ENCODE results near the gene TNS1. TPM values are rescaled to one million over a fixed set of nuclear protein-coding genes. Genes with fewer than 3 reads are reported as not detected.

TNS1 gene
- total RNA-seq, 2 donors from 2014 or later: 168 to 174 TPM

- WGBS, 2 donors: 24 to 25% methylated on average over 7 of the region's 7 CpGs
- TF ChIP-seq CTCF (IDR thresholded peaks at IDR 0.05) (no peak), POLR2A (IDR thresholded peaks at IDR 0.05) (no peak)
- Histone ChIP-seq H3K4me1 (peaks cover 33% of the 10 kb centered on the region), H3K36me3 (replicated peaks in 1 of 2; ENCODE audit: insufficient read depth in 1 of 2, low read depth in 2 of 2) (no peaks in the 10 kb centered on the region), H3K9me3 (no peaks in the 10 kb centered on the region), H3K27ac (peak overlapping the region; percentile 59 to 82 (median 66)), H3K4me3 (no peak overlapping the region), H3K27me3 (no peaks in the 10 kb centered on the region)
- intact Hi-C loops (cut with DNase I): no loop called here
- peak; percentile 88 for ATAC-seq
- DNase-seq: peak; percentile 72 to 83 (median 81)
Observed at GRCh38 chr2:218017211-218018053, 14.6 kb upstream of the TNS1 start.

DNA sequence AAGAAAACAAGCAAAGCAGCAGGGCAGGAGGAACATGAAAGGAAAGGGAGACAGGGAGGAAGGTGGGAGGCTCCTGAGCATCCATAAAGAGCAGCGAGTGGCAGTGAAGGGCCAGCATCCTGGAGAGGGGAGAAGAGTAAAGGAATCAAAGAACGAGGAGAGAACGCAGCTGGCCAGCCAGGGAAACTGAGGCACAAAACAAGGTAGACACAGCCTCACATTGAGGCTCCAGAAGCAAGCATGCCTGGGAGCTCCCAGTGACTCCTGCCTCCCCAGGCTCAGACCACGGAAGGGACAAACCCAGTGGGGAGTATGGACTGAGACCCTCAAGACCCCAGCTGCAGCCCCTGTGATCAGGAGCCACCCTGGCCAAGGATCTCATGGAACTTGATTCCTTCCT lies 14.0 kb upstream of the TNS1 start:
- Histone ChIP-seq H3K9me3 (no peaks in the 10 kb centered on the region), H3K27ac (peak overlapping the region; percentile 59 to 82 (median 66)), H3K36me3 (replicated peaks in 1 of 2; ENCODE audit: insufficient read depth in 1 of 2, low read depth in 2 of 2) (no peaks in the 10 kb centered on the region), H3K27me3 (no peaks in the 10 kb centered on the region), H3K4me1 (peaks cover 33% of the 10 kb centered on the region), H3K4me3 (no peak overlapping the region)
- ATAC-seq (no peak), DNase-seq (no peak)
- TF ChIP-seq POLR2A (IDR thresholded peaks at IDR 0.05) (no peak), CTCF (IDR thresholded peaks at IDR 0.05) (no peak)
- intact Hi-C loops (cut with DNase I): no loop called here
- WGBS, 2 donors: 84 to 91% methylated on average over 4 of the region's 4 CpGs

GRCh38 chr2:218015586-218016521 lies 13.1 kb upstream of the TNS1 start:
- no peak for TF ChIP-seq CTCF (IDR thresholded peaks at IDR 0.05)
- TF ChIP-seq POLR2A (IDR thresholded peaks at IDR 0.05): no peak
- H3K36me3 ChIP-seq (replicated peaks in 1 of 2; ENCODE audit: insufficient read depth in 1 of 2, low read depth in 2 of 2): no peaks in the 10 kb centered on the region
- 61 to 66% methylated on average over 11 of the region's 11 CpGs for WGBS, 2 donors
- no peak overlapping the region for H3K27ac ChIP-seq
- intact Hi-C loops (cut with DNase I): no loop called here
- H3K27me3 ChIP-seq: no peaks in the 10 kb centered on the region
- H3K4me3 ChIP-seq: no peak overlapping the region
- DNase-seq (no peak), ATAC-seq (no peak)
- H3K4me1 ChIP-seq: peaks cover 34% of the 10 kb centered on the region
- H3K9me3 ChIP-seq: no peaks in the 10 kb centered on the region

DNA sequence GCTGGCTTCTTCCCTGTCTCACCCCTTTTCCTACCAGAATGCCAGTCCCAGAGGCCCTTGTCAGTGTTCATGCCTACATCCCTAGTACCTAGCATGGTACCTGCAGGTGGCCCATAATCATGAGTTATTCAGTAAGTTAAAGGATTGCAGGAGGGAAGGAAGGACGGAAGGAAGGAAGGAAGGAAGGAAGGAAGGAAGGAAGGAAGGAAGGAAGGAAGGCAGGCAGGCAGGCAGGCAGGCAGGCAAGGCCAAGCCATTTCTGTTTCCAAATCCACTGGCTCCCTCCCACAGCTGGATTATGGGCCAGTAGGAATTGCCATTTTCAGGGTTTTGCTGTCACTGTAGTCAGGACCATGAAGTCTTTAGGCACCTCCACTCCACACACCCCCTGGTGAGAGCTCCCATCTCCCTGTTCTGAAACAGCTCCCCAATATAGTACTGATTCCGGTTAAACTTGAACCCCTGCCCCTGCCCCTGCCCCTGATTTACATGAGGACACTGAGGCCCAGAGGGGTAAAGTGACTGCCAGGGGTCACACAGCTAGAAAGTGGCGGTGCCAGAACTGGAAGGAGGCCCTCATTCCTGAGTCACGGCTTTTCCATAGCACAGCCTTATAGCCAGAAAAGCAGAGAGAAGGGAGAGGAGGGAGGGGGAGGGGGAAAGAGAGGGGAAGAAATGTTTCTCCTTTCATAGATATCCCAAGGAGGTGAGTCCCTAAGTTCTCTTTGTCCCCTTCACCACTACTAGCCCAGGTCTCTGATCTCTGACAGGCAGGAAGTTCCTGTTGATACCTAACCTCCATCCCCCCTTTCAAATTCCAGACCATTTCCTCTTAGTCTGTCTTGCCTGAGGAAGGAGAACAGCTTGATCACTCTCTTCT lies 12.2 kb upstream of the TNS1 start:
- DNase-seq (no peak), ATAC-seq (no peak)
- intact Hi-C loops (cut with DNase I): no loop called here
- H3K27ac ChIP-seq: no peak overlapping the region
- H3K36me3 ChIP-seq (replicated peaks in 1 of 2; ENCODE audit: insufficient read depth in 1 of 2, low read depth in 2 of 2): no peaks in the 10 kb centered on the region
- H3K9me3 ChIP-seq: no peaks in the 10 kb centered on the region
- H3K27me3 ChIP-seq: no peaks in the 10 kb centered on the region
- peaks cover 43% of the 10 kb centered on the region for H3K4me1 ChIP-seq
- no peak for TF ChIP-seq CTCF (IDR thresholded peaks at IDR 0.05)
- TF ChIP-seq POLR2A (IDR thresholded peaks at IDR 0.05): no peak
- 94 to 95% methylated on average over 4 of the region's 4 CpGs for WGBS, 2 donors
- no peak overlapping the region for H3K4me3 ChIP-seq
